ENCODE measurements around the gene MRPS2. TPM values are rescaled to one million over a fixed set of nuclear protein-coding genes. Genes with fewer than 3 reads are reported as not detected.
"Not testable (repeated sequence)": the region's sequence is repeated elsewhere in the genome, so short reads cannot be mapped to it uniquely, and the experiment has no call there.

MRPS2 gene
- total RNA-seq, result 47.2 and 52.0 TPM in 2 replicates

- no peak for DNase-seq (ENCODE audit: extremely low read depth, low read depth, low spot score)
Measured at GRCh38 chr9:135500525-135501260, at the start of gene MRPS2. MRPS2 (plus strand) TSS chr9:135500682; CDS start chr9:135500711, 29 bp downstream.

- no peak for DNase-seq (ENCODE audit: extremely low read depth, low read depth, low spot score)
Measured at GRCh38 chr9:135450956-135451355, 49.5 kb upstream of the MRPS2 start.

GRCh38 chr9:135451909-135452308 is 48.6 kb upstream of the MRPS2 start:
- DNase-seq (ENCODE audit: extremely low read depth, low read depth, low spot score), result not testable (repeated sequence)

- DNase-seq (ENCODE audit: extremely low read depth, low read depth, low spot score), result no peak
Measured at GRCh38 chr9:135454737-135455136, 45.7 kb upstream of the MRPS2 start.

- DNase-seq (ENCODE audit: extremely low read depth, low read depth, low spot score), result no peak
Measured at GRCh38 chr9:135455401-135456030, 45.0 kb upstream of the MRPS2 start.

- no peak for DNase-seq (ENCODE audit: extremely low read depth, low read depth, low spot score)
Measured at GRCh38 chr9:135456436-135457104, 43.9 kb upstream of the MRPS2 start.

GRCh38 chr9:135458478-135458877 is 42.0 kb upstream of the MRPS2 start:
- DNase-seq (ENCODE audit: extremely low read depth, low read depth, low spot score), result not testable (repeated sequence)

GRCh38 chr9:135461936-135462335 is 38.5 kb upstream of the MRPS2 start:
- DNase-seq (ENCODE audit: extremely low read depth, low read depth, low spot score), result no peak

GRCh38 chr9:135463140-135463539 is 37.3 kb upstream of the MRPS2 start:
- DNase-seq (ENCODE audit: extremely low read depth, low read depth, low spot score), result no peak

- no peak for DNase-seq (ENCODE audit: extremely low read depth, low read depth, low spot score)
Measured at GRCh38 chr9:135464181-135464580, 36.3 kb upstream of the MRPS2 start.

GRCh38 chr9:135468854-135469521 is 31.5 kb upstream of the MRPS2 start:
- DNase-seq (ENCODE audit: extremely low read depth, low read depth, low spot score), result no peak

GRCh38 chr9:135471791-135472640 is 28.5 kb upstream of the MRPS2 start:
- DNase-seq (ENCODE audit: extremely low read depth, low read depth, low spot score), result no peak

- DNase-seq (ENCODE audit: extremely low read depth, low read depth, low spot score), result no peak
Measured at GRCh38 chr9:135473972-135474543, 26.4 kb upstream of the MRPS2 start.

GRCh38 chr9:135474915-135475314 is 25.6 kb upstream of the MRPS2 start:
- no peak for DNase-seq (ENCODE audit: extremely low read depth, low read depth, low spot score)

- no peak for DNase-seq (ENCODE audit: extremely low read depth, low read depth, low spot score)
Measured at GRCh38 chr9:135476561-135477355, 23.7 kb upstream of the MRPS2 start.

GRCh38 chr9:135478191-135478590 is 22.3 kb upstream of the MRPS2 start:
- DNase-seq (ENCODE audit: extremely low read depth, low read depth, low spot score), result no peak

- DNase-seq (ENCODE audit: extremely low read depth, low read depth, low spot score), result no peak
Measured at GRCh38 chr9:135478829-135479468, 21.5 kb upstream of the MRPS2 start.

GRCh38 chr9:135479469-135480052 is 20.9 kb upstream of the MRPS2 start, which contains the start of gene PPP1R26:
PPP1R26 (plus strand) TSS chr9:135479782; CDS start chr9:135484511, 4,729 bp downstream.
- DNase-seq (ENCODE audit: extremely low read depth, low read depth, low spot score), result no peak
